IPS DF 4.7 (cell line): ENCODE data around the gene CACNA1H.
"Not testable (repeated sequence)": the region's sequence is repeated elsewhere in the genome, so short reads cannot be mapped to it uniquely, and the experiment has no call there.

ENCODE experiments used
- DNase-seq: peaks from one replicate; pipeline ENCODE4 v3.0.0-alpha.2; 2013; ENCODE audit warnings: low spot score; ENCODE audit errors: extremely low read depth

The CACNA1H gene

GRCh38 chr16:1224558-1224957 lies 71.7 kb downstream of the CACNA1H start:
- no peak for DNase-seq

GRCh38 chr16:1225051-1225451 lies 72.1 kb downstream of the CACNA1H start, which contains the start of gene TPSG1:
Gene TPSG1 (minus strand): TSS chr16:1225268. CDS start chr16:1225252, 16 bp downstream.
- DNase-seq, result no peak

GRCh38 chr16:1225728-1226311 lies 72.9 kb downstream of the CACNA1H start:
- not testable (repeated sequence) for DNase-seq

GRCh38 chr16:1226692-1227091 lies 73.8 kb downstream of the CACNA1H start:
- DNase-seq, result not testable (repeated sequence)

- not testable (repeated sequence) for DNase-seq
Observed at GRCh38 chr16:1228227-1228626, 75.3 kb downstream of the CACNA1H start.

GRCh38 chr16:1229476-1229875 lies 76.6 kb downstream of the CACNA1H start:
- not testable (repeated sequence) for DNase-seq

GRCh38 chr16:1230084-1230470 lies 77.2 kb downstream of the CACNA1H start, which contains the start of gene TPSB2:
Gene TPSB2 (minus strand): TSS chr16:1230184. CDS start chr16:1229951, 233 bp downstream.
- DNase-seq, result not testable (repeated sequence)

GRCh38 chr16:1230471-1231212 lies 77.7 kb downstream of the CACNA1H start:
- not testable (repeated sequence) for DNase-seq

- DNase-seq, result not testable (repeated sequence)
Observed at GRCh38 chr16:1231301-1231700, 78.4 kb downstream of the CACNA1H start.

GRCh38 chr16:1232049-1232748 lies 79.3 kb downstream of the CACNA1H start:
- not testable (repeated sequence) for DNase-seq

- not testable (repeated sequence) for DNase-seq
Observed at GRCh38 chr16:1236659-1237058, 83.8 kb downstream of the CACNA1H start.

GRCh38 chr16:1237990-1238389 lies 85.1 kb downstream of the CACNA1H start:
- DNase-seq, result no peak

GRCh38 chr16:1238909-1239308 lies 86.0 kb downstream of the CACNA1H start:
- not testable (repeated sequence) for DNase-seq

GRCh38 chr16:1239575-1239974 lies 86.7 kb downstream of the CACNA1H start:
- not testable (repeated sequence) for DNase-seq

GRCh38 chr16:1240436-1240835 lies 87.5 kb downstream of the CACNA1H start, which contains the start of gene TPSAB1:
Gene TPSAB1 (plus strand): TSS chr16:1240705. CDS start chr16:1240939, 234 bp downstream.
- not testable (repeated sequence) for DNase-seq

GRCh38 chr16:1241081-1241480 lies 88.2 kb downstream of the CACNA1H start:
- DNase-seq, result not testable (repeated sequence)

GRCh38 chr16:1243363-1243762 lies 90.5 kb downstream of the CACNA1H start:
- not testable (repeated sequence) for DNase-seq

GRCh38 chr16:1243907-1244850 lies 91.3 kb downstream of the CACNA1H start:
- not testable (repeated sequence) for DNase-seq

GRCh38 chr16:1244881-1245280 lies 92.0 kb downstream of the CACNA1H start:
- no peak for DNase-seq

GRCh38 chr16:1245452-1246020 lies 92.6 kb downstream of the CACNA1H start:
- no peak for DNase-seq
